Left colon (tissue), 2 donors: Measurements from ENCODE around the gene KLHL28. TPM values are rescaled to one million over a fixed set of nuclear protein-coding genes. Genes with fewer than 3 reads are reported as not detected.

Experiments used
- ATAC-seq: fragments of 200-7000 bp; cut with Tn5 transposase; one replicate; pipeline ENCODE4 v1.9.1; 2020; ENCODE audit warnings: mild to moderate bottlenecking, moderate library complexity
- DNase-seq, 2 donors: peaks; one replicate each; pipeline ENCODE4 v3.0.0-alpha.2; 2020
- intact Hi-C, 2 donors: fragments of 100-400 bp; cut with DNase I in 1 of 2; cut with micrococcal nuclease in 1 of 2; formaldehyde crosslinking; loops; one replicate each; pipeline versions ENCODE4 v1.11.2 to v1.14.0; 2022; cut with DNase I, micrococcal nuclease
- total RNA-seq, 2 donors: library from RNA; stranded (reverse); fragmentation: NEBNext Ultra II Directional; extraction: Animal tissue kit (Norgen Biotek cat#: 25700); gene quantifications; one replicate each; pipeline ENCODE4 v1.2.1, GENCODE V29; 2021
- donor health status: DM: no; HTN: no; CAD: no.
- donor health status: DM: yes; HTN: yes; CAD: no.

KLHL28 gene
- total RNA-seq, 2 donors from 2014 or later: 13.8 to 17.6 TPM

DNA sequence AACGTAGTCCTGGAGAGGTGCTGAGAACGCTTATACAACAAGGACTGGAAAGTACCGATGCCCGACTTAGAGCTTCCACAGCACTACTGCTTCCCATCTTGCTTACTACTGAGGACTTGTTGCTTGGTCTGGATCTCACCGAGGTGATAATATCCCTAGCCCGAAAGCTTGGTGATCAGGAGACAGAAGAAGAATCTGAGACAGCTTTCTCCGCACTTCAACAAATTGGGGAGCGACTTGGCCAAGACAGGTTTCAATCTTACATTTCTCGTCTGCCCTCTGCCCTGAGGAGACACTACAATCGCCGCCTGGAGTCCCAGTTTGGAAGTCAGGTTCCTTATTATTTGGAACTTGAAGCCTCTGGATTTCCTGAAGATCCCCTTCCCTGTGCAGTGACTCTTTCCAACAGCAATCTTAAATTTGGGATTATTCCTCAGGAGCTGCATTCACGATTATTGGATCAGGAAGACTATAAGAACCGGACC is 1.3 kb upstream of the KLHL28 start:
- ATAC-seq (no peak), DNase-seq (no peak)
- intact Hi-C loops: loop anchor here in 1 of 2 donors (10.0 kb wide), 2 partner anchors 122 to 172 kb away; partner anchors contain the start of genes FANCM, FKBP3 and PRPF39

- intact Hi-C loops: loop anchor here in 1 of 2 donors (10.0 kb wide), 2 partner anchors 122 to 172 kb away; partner anchors contain the start of genes FANCM, FKBP3 and PRPF39
- ATAC-seq (peak; percentile 48), DNase-seq (peak; percentile 48 to 66)
Observed at GRCh38 chr14:44962334-44963043, 742 bp upstream of the KLHL28 start.

GRCh38 chr14:44961151-44961553 is 595 bp downstream of the KLHL28 start:
- ATAC-seq: peak; percentile 57
- DNase-seq: peak; percentile 75
- intact Hi-C loops: loop anchor here in 1 of 2 donors (10.0 kb wide), 2 partner anchors 124 to 174 kb away; partner anchors contain the start of genes FANCM, FKBP3 and PRPF39

DNA sequence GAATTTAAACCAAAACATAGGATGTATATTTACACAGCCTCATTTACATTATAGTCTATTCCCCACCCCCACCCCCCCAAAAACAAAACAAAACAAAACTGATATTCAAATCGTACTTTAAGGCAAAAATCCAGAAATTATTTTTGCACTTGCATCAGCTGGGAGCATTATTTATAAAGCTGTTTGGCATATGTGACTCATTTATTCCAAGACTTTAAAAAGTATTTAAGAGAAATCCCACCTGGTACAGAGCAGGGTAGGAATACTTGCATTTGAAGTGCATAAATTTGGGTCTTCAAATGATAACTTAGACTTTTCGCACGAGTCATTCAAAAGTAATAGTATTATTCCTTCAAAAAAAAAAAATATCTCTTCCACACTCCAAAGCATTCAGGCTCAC is 1.1 kb downstream of the KLHL28 start:
- no peak for DNase-seq
- no peak for ATAC-seq
- intact Hi-C loops: loop anchor here in 1 of 2 donors (10.0 kb wide), 2 partner anchors 124 to 174 kb away; partner anchors contain the start of genes FANCM, FKBP3 and PRPF39

- intact Hi-C loops: loop anchor here in 1 of 2 donors (10.0 kb wide), 2 partner anchors 125 to 175 kb away; partner anchors contain the start of genes FANCM, FKBP3 and PRPF39
- ATAC-seq (no peak), DNase-seq (no peak)
Observed at GRCh38 chr14:44960146-44960545, 1.6 kb downstream of the KLHL28 start.

DNA sequence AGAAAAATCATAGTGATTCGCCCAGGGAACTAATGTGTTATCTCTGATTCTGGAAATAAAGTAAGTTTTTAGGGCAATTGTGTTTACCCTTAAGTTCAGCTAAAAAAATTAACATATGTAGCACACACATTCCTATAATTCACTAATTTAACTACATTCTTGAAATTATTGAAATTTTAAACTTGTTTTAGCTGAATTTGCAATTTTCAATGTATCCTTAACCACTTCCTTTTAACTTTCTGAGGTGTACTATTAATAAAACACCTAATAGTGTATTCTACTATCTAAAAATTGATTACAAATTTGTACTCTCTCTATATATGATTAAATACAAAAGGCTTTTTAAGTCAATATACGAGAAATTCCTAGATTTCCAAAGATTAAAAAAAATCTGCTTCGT is 2.2 kb downstream of the KLHL28 start:
- intact Hi-C loops: no loop called here
- no peak for DNase-seq
- ATAC-seq: no peak

DNA sequence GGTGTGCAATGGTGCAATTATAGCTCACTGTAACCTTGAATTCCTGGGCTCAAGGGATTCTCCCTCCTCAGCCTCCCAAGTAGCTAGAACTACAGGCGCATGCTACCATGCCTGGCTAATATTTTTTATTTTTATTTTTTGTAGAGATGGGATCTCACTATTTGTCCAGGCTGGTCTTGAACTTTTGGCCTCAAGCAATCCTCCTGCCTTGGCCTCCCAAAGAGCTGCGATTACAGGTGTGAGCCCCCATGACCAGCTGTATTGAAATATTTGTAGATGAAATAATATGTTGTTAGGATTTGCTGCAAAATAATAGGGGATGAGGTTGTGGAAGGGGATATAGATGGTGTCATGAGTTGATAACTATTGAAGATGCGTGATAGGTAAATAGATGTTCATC is 4.9 kb downstream of the KLHL28 start:
- ATAC-seq (no peak), DNase-seq (no peak)
- intact Hi-C loops: no loop called here

GRCh38 chr14:44955528-44955927 is 6.2 kb downstream of the KLHL28 start:
- DNase-seq (no peak), ATAC-seq (no peak)
- intact Hi-C loops: no loop called here

GRCh38 chr14:44954750-44955149 is 7.0 kb downstream of the KLHL28 start:
- no peak for DNase-seq

DNA sequence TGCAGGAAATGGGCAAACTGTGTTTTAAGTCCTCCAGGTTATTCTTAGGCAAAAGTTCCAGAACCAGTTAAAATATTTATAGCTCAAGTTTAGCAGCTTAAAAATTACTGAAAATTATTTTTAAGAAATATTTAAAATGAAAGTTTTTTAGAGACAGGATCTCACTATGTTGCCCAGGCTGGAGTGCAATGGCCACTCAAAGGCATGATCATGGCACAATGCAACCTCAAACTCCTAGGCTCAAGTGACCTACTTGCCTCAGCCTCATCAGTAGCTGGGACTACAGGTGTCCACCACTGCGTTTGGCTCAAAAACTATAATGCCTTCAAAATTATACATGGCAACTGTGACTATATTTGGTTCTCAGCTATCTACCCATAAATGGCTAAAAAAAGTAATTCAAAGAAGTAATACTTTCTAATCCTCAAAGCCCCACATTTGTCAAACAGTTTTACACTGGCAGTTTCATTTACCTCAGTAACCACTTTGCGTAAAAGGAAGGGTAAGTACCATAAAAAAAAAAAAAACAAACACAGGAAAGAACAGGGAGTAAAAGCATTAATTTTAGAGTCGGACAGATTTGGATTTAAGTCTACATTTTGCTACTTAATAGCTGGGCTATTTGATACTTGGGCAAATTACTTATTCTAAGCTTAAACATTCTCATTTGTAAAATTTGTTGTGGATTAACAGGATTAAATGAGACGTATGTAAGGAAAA is 9.2 kb downstream of the KLHL28 start:
- ATAC-seq (no peak), DNase-seq (no peak)
- intact Hi-C loops: no loop called here

More at GRCh38 chr14:44954750-44955149, 7.0 kb downstream of the KLHL28 start:
- intact Hi-C loops: no loop called here
- ATAC-seq: no peak

GRCh38 chr14:44951051-44951450 is 10.7 kb downstream of the KLHL28 start:
- intact Hi-C loops: no loop called here
- DNase-seq (no peak), ATAC-seq (peak; percentile 25)

GRCh38 chr14:44945264-44945663 is 16.5 kb downstream of the KLHL28 start:
- ATAC-seq: no peak
- DNase-seq: no peak
- intact Hi-C loops: no loop called here

GRCh38 chr14:44944107-44944506 is 17.6 kb downstream of the KLHL28 start:
- DNase-seq (no peak), ATAC-seq (no peak)
- intact Hi-C loops: no loop called here

- ATAC-seq: no peak
Observed at GRCh38 chr14:44942436-44942835, 19.3 kb downstream of the KLHL28 start.

GRCh38 chr14:44941591-44941990 is 20.2 kb downstream of the KLHL28 start:
- intact Hi-C loops: no loop called here
- DNase-seq (no peak), ATAC-seq (no peak)

More at GRCh38 chr14:44942436-44942835, 19.3 kb downstream of the KLHL28 start:
- intact Hi-C loops: no loop called here
- DNase-seq: no peak

DNA sequence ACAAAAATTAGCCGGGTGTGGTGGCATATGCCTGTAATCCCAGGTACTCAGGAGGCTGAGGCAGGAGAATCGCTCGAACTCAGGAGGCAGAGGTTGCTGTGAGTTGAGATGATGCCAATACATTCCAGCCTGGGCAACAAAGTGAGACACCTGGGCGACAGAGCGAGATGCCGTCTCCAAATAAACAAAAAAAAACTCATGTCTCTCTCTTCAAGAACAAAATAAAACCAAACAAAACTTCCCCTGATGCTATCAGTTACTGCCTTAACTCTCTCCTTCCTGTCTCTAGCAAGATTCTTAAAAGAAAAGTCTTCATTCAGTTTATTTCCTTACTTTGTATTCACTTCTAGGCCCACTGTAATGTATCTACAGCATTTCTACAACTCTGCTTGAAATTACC is 20.8 kb downstream of the KLHL28 start:
- ATAC-seq: no peak
- no peak for DNase-seq
- intact Hi-C loops: no loop called here

DNA sequence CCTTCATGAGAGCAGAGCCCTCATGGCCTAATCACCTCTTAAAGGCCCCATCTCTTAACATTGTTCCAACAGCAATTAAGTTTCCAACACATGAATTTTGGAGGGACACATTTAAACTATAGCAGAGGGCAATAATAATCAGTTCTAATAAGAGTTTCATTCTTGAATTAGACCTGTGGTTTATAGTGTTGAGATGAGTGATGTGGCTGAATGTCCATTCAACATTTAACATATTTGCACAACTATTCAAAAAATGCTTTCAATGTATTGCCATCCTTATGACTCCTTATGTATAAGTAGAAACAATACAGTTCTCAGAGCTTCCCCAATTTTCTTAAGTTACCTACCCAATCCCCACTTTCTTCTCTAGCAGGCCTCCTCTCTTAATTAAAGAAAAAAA is 21.5 kb downstream of the KLHL28 start:
- ATAC-seq (no peak), DNase-seq (no peak)
- intact Hi-C loops: no loop called here

- no peak for ATAC-seq
- intact Hi-C loops: no loop called here
- DNase-seq: no peak
Observed at GRCh38 chr14:44937547-44937946, 24.2 kb downstream of the KLHL28 start.

DNA sequence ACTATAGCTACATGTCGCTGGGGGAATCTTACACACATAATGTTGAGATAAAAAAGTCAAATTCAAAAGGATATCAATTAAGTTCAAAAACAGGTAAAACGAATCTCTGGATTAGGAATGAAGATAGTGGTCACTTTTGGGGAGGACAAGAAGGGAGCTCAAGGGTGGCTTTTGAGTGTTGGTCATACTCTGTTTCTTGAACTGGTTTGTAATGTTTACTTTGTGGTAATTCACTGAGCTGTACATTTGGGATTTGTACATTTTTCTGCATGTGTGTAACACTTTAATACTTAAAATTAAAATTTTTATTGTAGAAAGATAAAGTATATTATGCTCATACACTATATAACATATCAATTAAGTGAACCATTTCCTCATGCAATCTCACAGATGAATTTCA is 26.6 kb downstream of the KLHL28 start:
- ATAC-seq (no peak), DNase-seq (no peak)
- intact Hi-C loops: no loop called here

DNA sequence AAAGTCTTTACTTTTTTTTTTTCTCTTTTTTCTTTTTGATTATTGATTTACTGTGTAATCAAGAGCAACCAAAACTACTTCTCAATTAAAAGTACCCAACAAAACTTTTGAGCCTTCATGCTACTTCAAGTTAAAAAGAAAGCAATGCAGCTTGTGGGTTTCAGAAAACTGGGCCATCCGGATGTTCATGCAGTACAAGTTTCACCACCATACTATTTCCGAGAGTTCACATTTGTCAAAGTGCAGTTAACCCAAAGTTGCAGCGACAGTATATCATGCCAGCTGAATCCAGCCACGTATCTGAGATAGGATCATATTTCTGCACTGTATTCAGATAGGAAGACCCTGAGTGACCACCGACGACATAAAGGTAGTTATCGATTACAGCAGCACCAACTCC is 33.0 kb downstream of the KLHL28 start:
- ATAC-seq (no peak), DNase-seq (no peak)
- intact Hi-C loops: no loop called here
